D341Med (cell line): ENCODE results near the gene REEP1.
A peak's percentile ranks its signal among the peaks of the same experiment; 100 is the strongest.
"Not testable (repeated sequence)": the region's sequence is repeated elsewhere in the genome, so short reads cannot be mapped to it uniquely, and the experiment has no call there.

Source experiments
- DNase-seq: peaks from one replicate; pipeline ENCODE4 v3.0.0; 2012; ENCODE audit warnings: low spot score

The REEP1 gene

GRCh38 chr2:86224645-86225355 is 112.6 kb downstream of the REEP1 start:
- DNase-seq, result no peak

GRCh38 chr2:86223927-86224560 is 113.4 kb downstream of the REEP1 start:
- peak; percentile 64 for DNase-seq

- peak; percentile 61 for DNase-seq
Observed at GRCh38 chr2:86223140-86223926, 114.1 kb downstream of the REEP1 start.

GRCh38 chr2:86221066-86221684 is 116.3 kb downstream of the REEP1 start:
- peak; percentile 70 for DNase-seq

GRCh38 chr2:86219896-86220295 is 117.5 kb downstream of the REEP1 start:
- no peak for DNase-seq

GRCh38 chr2:86218124-86218523 is 119.3 kb downstream of the REEP1 start:
- DNase-seq, result no peak

- no peak for DNase-seq
Observed at GRCh38 chr2:86216575-86217555, 120.6 kb downstream of the REEP1 start.

GRCh38 chr2:86214503-86214832 is 123.0 kb downstream of the REEP1 start:
- no peak for DNase-seq

- DNase-seq, result no peak
Observed at GRCh38 chr2:86213699-86214502, 123.5 kb downstream of the REEP1 start.

- DNase-seq, result no peak
Observed at GRCh38 chr2:86213056-86213455, 124.4 kb downstream of the REEP1 start.

- no peak for DNase-seq
Observed at GRCh38 chr2:86211796-86212188, 125.6 kb downstream of the REEP1 start.

GRCh38 chr2:86211033-86211795 is 126.2 kb downstream of the REEP1 start:
- DNase-seq, result no peak

GRCh38 chr2:86204458-86204857 is 133.0 kb downstream of the REEP1 start:
- no peak for DNase-seq

- no peak for DNase-seq
Observed at GRCh38 chr2:86203614-86204013, 133.8 kb downstream of the REEP1 start.

GRCh38 chr2:86202702-86203101 is 134.7 kb downstream of the REEP1 start:
- no peak for DNase-seq

GRCh38 chr2:86202336-86202692 is 135.1 kb downstream of the REEP1 start:
- DNase-seq, result no peak

- no peak for DNase-seq
Observed at GRCh38 chr2:86201671-86202335, 135.6 kb downstream of the REEP1 start.

GRCh38 chr2:86200564-86200963 is 136.9 kb downstream of the REEP1 start:
- not testable (repeated sequence) for DNase-seq

- no peak for DNase-seq
Observed at GRCh38 chr2:86199834-86200177, 137.6 kb downstream of the REEP1 start.
